Skin epidermis (tissue), 12 donors: Measurements from ENCODE around the gene C7.
"Not testable (repeated sequence)": the region's sequence is repeated elsewhere in the genome, so short reads cannot be mapped to it uniquely, and the experiment has no call there.

Experiments
- H3K27ac ChIP-seq, 21 experiments: fragments of 200-600 bp; sonication (generic) in 11 of 21; one replicate each; pipeline ENCODE4 v1.5.0; 2020; ENCODE audit warnings: mild to moderate bottlenecking in 3 of 21, inconsistent platforms in 2 of 21, moderate library complexity in 2 of 21
- H3K4me3 ChIP-seq, 7 experiments: fragments of 200-600 bp; sonication (generic) in 2 of 7; one replicate each; pipeline ENCODE4 v1.5.0; 2020; ENCODE audit warnings: inconsistent platforms in 2 of 7, mild to moderate bottlenecking in 2 of 7, moderate library complexity in 1 of 7

Gene C7

GRCh38 chr5:40986666-40987065, 77.4 kb downstream of the C7 start:
- Histone ChIP-seq H3K27ac (no peak overlapping the region), H3K4me3 (no peak overlapping the region)

- Histone ChIP-seq H3K4me3 (no peak overlapping the region), H3K27ac (no peak overlapping the region)
Measured at GRCh38 chr5:40987349-40987748, 78.1 kb downstream of the C7 start.

GRCh38 chr5:40988746-40989510, 79.6 kb downstream of the C7 start:
- Histone ChIP-seq H3K4me3 (no peak overlapping the region), H3K27ac (no peak overlapping the region)

GRCh38 chr5:40991168-40991980, 82.1 kb downstream of the C7 start:
- H3K27ac ChIP-seq = peak overlapping the region in 14 of 21 experiments; percentile 12 to 73 (median 56)
- no peak overlapping the region for H3K4me3 ChIP-seq

GRCh38 chr5:40991981-40992559, 82.8 kb downstream of the C7 start:
- H3K27ac ChIP-seq = peak overlapping the region in 13 of 21 experiments; percentile 12 to 73 (median 52)
- no peak overlapping the region for H3K4me3 ChIP-seq

GRCh38 chr5:40995801-40996586, 86.7 kb downstream of the C7 start:
- H3K4me3 ChIP-seq = no peak overlapping the region
- no peak overlapping the region for H3K27ac ChIP-seq

- no peak overlapping the region for H3K4me3 ChIP-seq
Measured at GRCh38 chr5:40999142-40999541, 89.8 kb downstream of the C7 start.

GRCh38 chr5:40999966-41000365, 90.7 kb downstream of the C7 start:
- Histone ChIP-seq H3K27ac (no peak overlapping the region), H3K4me3 (no peak overlapping the region)

More at GRCh38 chr5:40999142-40999541, 89.8 kb downstream of the C7 start:
- no peak overlapping the region for H3K27ac ChIP-seq

- H3K27ac ChIP-seq = no peak overlapping the region
- H3K4me3 ChIP-seq = no peak overlapping the region
Measured at GRCh38 chr5:41003670-41004376, 94.5 kb downstream of the C7 start.

- H3K4me3 ChIP-seq = no peak overlapping the region
Measured at GRCh38 chr5:41004931-41005330, 95.6 kb downstream of the C7 start.

GRCh38 chr5:41009232-41009631, 99.9 kb downstream of the C7 start:
- no peak overlapping the region for H3K27ac ChIP-seq

More at GRCh38 chr5:41004931-41005330, 95.6 kb downstream of the C7 start:
- H3K27ac ChIP-seq = no peak overlapping the region

GRCh38 chr5:41010572-41010971, 101.3 kb downstream of the C7 start:
- no peak overlapping the region for H3K4me3 ChIP-seq
- H3K27ac ChIP-seq = no peak overlapping the region

More at GRCh38 chr5:41009232-41009631, 99.9 kb downstream of the C7 start:
- H3K4me3 ChIP-seq = no peak overlapping the region

- no peak overlapping the region for H3K4me3 ChIP-seq
- no peak overlapping the region for H3K27ac ChIP-seq
Measured at GRCh38 chr5:41012318-41012717, 103.0 kb downstream of the C7 start.

GRCh38 chr5:41022600-41022999, 113.3 kb downstream of the C7 start:
- not testable (repeated sequence) for H3K27ac ChIP-seq, H3K4me3 ChIP-seq
